Mesenchymal stem cell (in vitro differentiated cells and primary cell): ENCODE measurements around the gene SDK2.

Experiments
- DNase-seq: peaks from one replicate; pipeline ENCODE4 v3.0.0-alpha.2; 2013
- H2AFZ ChIP-seq: one replicate; pipeline ENCODE4 v1.6.1; 2013; ENCODE audit warnings: low read depth, mild to moderate bottlenecking, control low read depth, inconsistent platforms, low read length, moderate library complexity
- H2AK5ac ChIP-seq: 2 replicates; pipeline ENCODE4 v1.6.1; 2013; ENCODE audit warnings: low read length, moderate library complexity, mild to moderate bottlenecking, inconsistent platforms; ENCODE audit not compliant: severe bottlenecking
- H2BK120ac ChIP-seq: one replicate; pipeline ENCODE4 v1.6.1; 2013; ENCODE audit warnings: low read depth, mild to moderate bottlenecking, inconsistent platforms, low read length, moderate library complexity
- H2BK12ac ChIP-seq, 2 experiments: one replicate each; pipeline ENCODE4 v1.6.1; 2013; ENCODE audit warnings: inconsistent platforms in 2 of 2, low read length in 2 of 2, mild to moderate bottlenecking in 2 of 2, moderate library complexity in 2 of 2, control low read depth in 1 of 2
- H2BK15ac ChIP-seq: one replicate; pipeline ENCODE4 v1.6.1; 2013; ENCODE audit warnings: mild to moderate bottlenecking, low read depth, inconsistent platforms; ENCODE audit not compliant: poor library complexity, severe bottlenecking
- H2BK5ac ChIP-seq: 2 replicates; pipeline ENCODE4 v1.6.1; 2013; ENCODE audit warnings: low read depth, mild to moderate bottlenecking, low read length, control low read depth, inconsistent platforms; ENCODE audit not compliant: poor library complexity, severe bottlenecking
- H3K14ac ChIP-seq, 2 experiments: one replicate each; pipeline ENCODE4 v1.6.1; 2013; ENCODE audit warnings: inconsistent platforms in 2 of 2, low read length in 2 of 2, control low read depth in 1 of 2, mild to moderate bottlenecking in 1 of 2, moderate library complexity in 1 of 2
- H3K18ac ChIP-seq, 2 experiments: one replicate each; pipeline ENCODE4 v1.6.1; 2013; ENCODE audit warnings: inconsistent platforms in 2 of 2, low read length in 2 of 2, control low read depth in 1 of 2, low read depth in 1 of 2, mild to moderate bottlenecking in 1 of 2
- H3K23ac ChIP-seq, 2 experiments: one replicate each; pipeline ENCODE4 v1.6.1; 2013; ENCODE audit warnings: inconsistent platforms in 2 of 2, low read length in 2 of 2, mild to moderate bottlenecking in 2 of 2, moderate library complexity in 2 of 2, control low read depth in 1 of 2
- H3K27ac ChIP-seq: 2 replicates; pipeline ENCODE4 v1.5.1; 2013; ENCODE audit warnings: mild to moderate bottlenecking, moderate library complexity, low read length, control low read depth, inconsistent platforms; ENCODE audit not compliant: poor library complexity, severe bottlenecking
- H3K27me3 ChIP-seq, 2 experiments: 2 replicates each; pipeline versions ENCODE4 v1.6.1 to v1.7.0; 2013; ENCODE audit warnings: low read length in 2 of 2, mild to moderate bottlenecking in 2 of 2, moderate library complexity in 2 of 2, control low read depth in 1 of 2, inconsistent platforms in 1 of 2; ENCODE audit not compliant: control insufficient read depth in 1 of 2, insufficient read depth in 1 of 2
- H3K36me3 ChIP-seq, 2 experiments: 2 replicates each; pipeline versions ENCODE4 v1.6.1 to v1.7.0; 2013; ENCODE audit warnings: low read length in 2 of 2, control low read depth in 1 of 2, inconsistent platforms in 1 of 2, low read depth in 1 of 2, mild to moderate bottlenecking in 1 of 2; ENCODE audit not compliant: insufficient read depth in 2 of 2, control insufficient read depth in 1 of 2
- H3K4ac ChIP-seq, 2 experiments: one replicate each; pipeline ENCODE4 v1.6.1; 2013; ENCODE audit warnings: inconsistent platforms in 2 of 2, low read length in 2 of 2, mild to moderate bottlenecking in 2 of 2, moderate library complexity in 2 of 2, control low read depth in 1 of 2, low read depth in 1 of 2
- H3K4me1 ChIP-seq: 2 replicates; pipeline ENCODE4 v1.6.1; 2013; ENCODE audit warnings: low read depth, low read length, control low read depth; ENCODE audit not compliant: control insufficient read depth, insufficient read depth
- H3K4me2 ChIP-seq: 2 replicates; pipeline ENCODE4 v1.6.1; 2013; ENCODE audit warnings: low read length, mild to moderate bottlenecking, inconsistent platforms; ENCODE audit not compliant: poor library complexity, severe bottlenecking
- H3K4me3 ChIP-seq, 2 experiments: 2 replicates each; pipeline versions ENCODE4 v1.5.1 to v1.7.0; 2013; ENCODE audit warnings: low read length in 2 of 2, mild to moderate bottlenecking in 2 of 2, control low read depth in 1 of 2, low read depth in 1 of 2; ENCODE audit not compliant: insufficient read depth in 1 of 2
- H3K79me1 ChIP-seq: replicated peaks from 2 replicates; pipeline ENCODE4 v1.6.1; 2013; ENCODE audit warnings: mild to moderate bottlenecking, control low read depth, low read length, inconsistent platforms; ENCODE audit not compliant: poor library complexity, severe bottlenecking
- H3K9ac ChIP-seq: 2 replicates; pipeline ENCODE4 v1.7.0; 2013; ENCODE audit warnings: mild to moderate bottlenecking, low read length, moderate library complexity
- H3K9me3 ChIP-seq: 2 replicates; pipeline ENCODE4 v1.7.0; 2013; ENCODE audit warnings: mild to moderate bottlenecking, low read length; ENCODE audit not compliant: control insufficient read depth
- H4K8ac ChIP-seq: one replicate; pipeline ENCODE4 v1.6.1; 2013; ENCODE audit warnings: inconsistent platforms, mild to moderate bottlenecking, low read length, moderate library complexity
- H4K91ac ChIP-seq: one replicate; pipeline ENCODE4 v1.6.1; 2013; ENCODE audit warnings: mild to moderate bottlenecking, low read length, inconsistent platforms
- whole genome bisulfite sequencing: methylation state at CpG from one replicate; pipeline ENCODE4 v1.1.7; 2013; ENCODE audit warnings: mixed read lengths; 5-methylcytosine and 5-hydroxymethylcytosine counted together

The SDK2 gene

DNA sequence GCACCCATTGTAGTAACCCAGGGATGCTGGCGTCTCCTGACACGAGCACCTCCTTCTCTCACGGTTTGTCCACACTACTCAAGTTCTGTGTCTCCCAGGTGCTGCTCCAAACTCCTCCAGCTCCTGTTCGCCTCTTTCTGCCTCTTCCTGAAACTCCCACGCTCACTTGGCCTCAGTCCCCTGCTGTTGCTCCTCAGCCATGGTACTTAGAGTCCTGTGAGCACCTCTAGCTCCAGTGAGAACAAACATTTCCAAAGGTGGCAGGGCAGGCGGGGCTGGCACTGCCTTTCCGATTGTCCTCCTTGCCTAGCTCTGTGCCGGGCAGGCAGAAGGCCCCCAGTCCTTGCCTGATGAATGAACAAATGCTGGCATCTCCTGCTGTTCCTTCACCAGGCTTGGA lies 146.1 kb downstream of the SDK2 start:
- Histone ChIP-seq H3K14ac (no peak overlapping the region), H2AFZ (no peak overlapping the region), H2AK5ac (no peak overlapping the region), H2BK15ac (no peak overlapping the region), H4K8ac (no peak overlapping the region), H3K9ac (no peak overlapping the region), H3K4me1 (no peaks in the 10 kb centered on the region), H2BK12ac (no peak overlapping the region), H4K91ac (no peak overlapping the region), H3K79me1 (no peaks in the 10 kb centered on the region), H3K27ac (no peak overlapping the region), H3K4me3 (no peak overlapping the region), H3K4me2 (no peak overlapping the region), H3K36me3 (no peaks in the 10 kb centered on the region), H3K18ac (no peak overlapping the region), H3K9me3 (no peaks in the 10 kb centered on the region), H3K27me3 (peaks cover 13 to 73% of the 10 kb centered on the region in 2 experiments), H2BK5ac (no peak overlapping the region), H2BK120ac (no peak overlapping the region), H3K4ac (no peak overlapping the region), H3K23ac (no peak overlapping the region)
- WGBS, result 83% methylated on average over 8 of the region's 8 CpGs
- DNase-seq, result no peak

DNA sequence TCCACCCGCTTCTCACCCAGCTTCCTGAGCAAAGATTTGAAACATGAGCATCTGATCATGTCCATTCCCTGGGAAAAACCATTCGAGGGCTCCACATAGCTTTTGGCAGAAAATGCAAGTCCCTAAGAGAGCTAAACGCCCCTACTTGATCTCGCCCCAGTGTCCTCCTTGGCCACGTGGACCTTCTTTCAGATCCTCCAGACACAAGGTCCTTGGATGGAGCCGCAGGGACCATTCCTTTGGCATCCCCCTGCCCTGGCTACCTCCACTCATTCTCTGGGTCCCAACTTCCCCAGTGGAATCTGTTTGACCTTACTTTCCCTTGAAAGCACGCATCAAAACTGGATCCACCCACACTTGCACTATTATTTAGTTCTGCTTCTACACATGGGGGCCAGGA lies 146.5 kb downstream of the SDK2 start:
- H4K8ac ChIP-seq, result no peak overlapping the region
- no peak overlapping the region for H3K9ac ChIP-seq
- H2AK5ac ChIP-seq, result no peak overlapping the region
- no peak overlapping the region for H3K14ac ChIP-seq
- H3K4ac ChIP-seq, result no peak overlapping the region
- H3K36me3 ChIP-seq, result no peaks in the 10 kb centered on the region
- H3K79me1 ChIP-seq, result no peaks in the 10 kb centered on the region
- H2BK120ac ChIP-seq, result no peak overlapping the region
- no peak overlapping the region for H3K27ac ChIP-seq
- 74% methylated on average over 7 of the region's 7 CpGs for WGBS
- no peaks in the 10 kb centered on the region for H3K9me3 ChIP-seq
- no peak overlapping the region for H3K23ac ChIP-seq
- no peak for DNase-seq
- H2BK15ac ChIP-seq, result no peak overlapping the region
- H3K18ac ChIP-seq, result no peak overlapping the region
- no peak overlapping the region for H3K4me2 ChIP-seq
- H3K4me3 ChIP-seq, result no peak overlapping the region
- no peak overlapping the region for H2BK12ac ChIP-seq
- H4K91ac ChIP-seq, result no peak overlapping the region
- H2BK5ac ChIP-seq, result no peak overlapping the region
- H3K4me1 ChIP-seq, result peaks cover 1% of the 10 kb centered on the region
- no peak overlapping the region for H2AFZ ChIP-seq
- peaks cover 18 to 72% of the 10 kb centered on the region in 2 experiments for H3K27me3 ChIP-seq

DNA sequence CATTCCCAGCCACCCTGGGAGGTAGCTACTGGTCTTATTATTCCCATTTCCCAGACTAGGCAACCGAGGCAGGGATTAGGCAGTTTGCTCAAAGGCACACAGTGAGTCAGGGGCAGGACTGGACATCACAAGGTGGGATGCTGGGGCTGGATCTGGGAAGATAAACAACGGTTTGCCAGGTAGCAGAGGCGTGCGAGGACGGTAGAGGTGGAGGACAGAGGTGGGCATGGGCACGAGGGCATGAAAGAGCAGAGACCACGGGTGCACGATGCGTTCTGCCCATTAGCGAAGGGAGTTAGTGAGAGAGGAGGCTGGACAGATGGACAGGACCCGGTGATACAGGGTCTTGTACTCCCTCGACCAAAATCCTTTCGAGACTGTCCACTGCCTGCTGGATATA lies 148.0 kb downstream of the SDK2 start:
- H2AFZ ChIP-seq, result no peak overlapping the region
- H3K36me3 ChIP-seq, result no peaks in the 10 kb centered on the region
- H3K9ac ChIP-seq, result no peak overlapping the region
- H2AK5ac ChIP-seq, result no peak overlapping the region
- no peak overlapping the region for H2BK120ac ChIP-seq
- H3K79me1 ChIP-seq, result no peaks in the 10 kb centered on the region
- H3K4me2 ChIP-seq, result no peak overlapping the region
- no peak overlapping the region for H3K23ac ChIP-seq
- no peak overlapping the region for H3K18ac ChIP-seq
- H2BK12ac ChIP-seq, result no peak overlapping the region
- H3K4me3 ChIP-seq, result no peak overlapping the region
- H4K91ac ChIP-seq, result no peak overlapping the region
- H4K8ac ChIP-seq, result no peak overlapping the region
- H2BK5ac ChIP-seq, result no peak overlapping the region
- no peak for DNase-seq
- no peaks in the 10 kb centered on the region for H3K9me3 ChIP-seq
- no peak overlapping the region for H3K14ac ChIP-seq
- H3K27ac ChIP-seq, result no peak overlapping the region
- WGBS, result 88% methylated on average over 13 of the region's 13 CpGs
- H2BK15ac ChIP-seq, result no peak overlapping the region
- peaks cover 32 to 80% of the 10 kb centered on the region in 2 experiments for H3K27me3 ChIP-seq
- H3K4me1 ChIP-seq, result peaks cover 1% of the 10 kb centered on the region
- H3K4ac ChIP-seq, result no peak overlapping the region

DNA sequence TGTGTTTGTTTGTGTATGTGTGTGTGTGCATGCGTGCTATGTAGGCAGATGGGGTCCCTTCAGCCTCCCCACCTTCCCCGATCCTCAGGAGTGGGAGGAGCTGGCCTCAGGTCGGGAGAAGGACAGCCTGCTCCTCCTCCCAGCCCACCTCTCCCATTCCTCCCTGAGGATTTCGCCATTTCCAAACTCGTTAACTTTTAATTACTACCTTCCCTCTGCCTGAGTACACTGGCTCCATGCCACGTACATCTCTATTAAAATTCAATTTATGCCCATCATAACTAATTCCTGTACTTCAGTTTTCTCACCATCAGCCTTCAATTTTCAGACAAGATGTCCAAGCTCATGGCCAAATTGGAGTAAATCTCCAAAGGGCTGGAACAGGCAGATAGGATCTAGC lies 148.6 kb downstream of the SDK2 start:
- Histone ChIP-seq H3K14ac (no peak overlapping the region), H2BK15ac (no peak overlapping the region), H3K23ac (no peak overlapping the region), H3K4me1 (peaks cover 1% of the 10 kb centered on the region), H2BK5ac (no peak overlapping the region), H3K36me3 (no peaks in the 10 kb centered on the region), H3K18ac (no peak overlapping the region), H4K91ac (no peak overlapping the region), H3K9ac (no peak overlapping the region), H4K8ac (no peak overlapping the region), H3K4me2 (no peak overlapping the region), H3K27ac (no peak overlapping the region), H3K4ac (no peak overlapping the region), H3K79me1 (no peaks in the 10 kb centered on the region), H2BK12ac (no peak overlapping the region), H2AFZ (no peak overlapping the region), H3K27me3 (peaks cover 32 to 81% of the 10 kb centered on the region in 2 experiments), H2AK5ac (no peak overlapping the region), H2BK120ac (no peak overlapping the region), H3K9me3 (no peaks in the 10 kb centered on the region), H3K4me3 (no peak overlapping the region)
- 81% methylated on average over 6 of the region's 6 CpGs for WGBS
- DNase-seq, result no peak
